ENCODE results near the gene C6orf52.

- TF ChIP-seq, protein P1, sequence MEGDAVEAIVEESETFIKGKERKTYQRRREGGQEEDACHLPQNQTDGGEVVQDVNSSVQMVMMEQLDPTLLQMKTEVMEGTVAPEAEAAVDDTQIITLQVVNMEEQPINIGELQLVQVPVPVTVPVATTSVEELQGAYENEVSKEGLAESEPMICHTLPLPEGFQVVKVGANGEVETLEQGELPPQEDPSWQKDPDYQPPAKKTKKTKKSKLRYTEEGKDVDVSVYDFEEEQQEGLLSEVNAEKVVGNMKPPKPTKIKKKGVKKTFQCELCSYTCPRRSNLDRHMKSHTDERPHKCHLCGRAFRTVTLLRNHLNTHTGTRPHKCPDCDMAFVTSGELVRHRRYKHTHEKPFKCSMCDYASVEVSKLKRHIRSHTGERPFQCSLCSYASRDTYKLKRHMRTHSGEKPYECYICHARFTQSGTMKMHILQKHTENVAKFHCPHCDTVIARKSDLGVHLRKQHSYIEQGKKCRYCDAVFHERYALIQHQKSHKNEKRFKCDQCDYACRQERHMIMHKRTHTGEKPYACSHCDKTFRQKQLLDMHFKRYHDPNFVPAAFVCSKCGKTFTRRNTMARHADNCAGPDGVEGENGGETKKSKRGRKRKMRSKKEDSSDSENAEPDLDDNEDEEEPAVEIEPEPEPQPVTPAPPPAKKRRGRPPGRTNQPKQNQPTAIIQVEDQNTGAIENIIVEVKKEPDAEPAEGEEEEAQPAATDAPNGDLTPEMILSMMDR (conservative IDR thresholded peaks at IDR 0.05), result no peak
- TF ChIP-seq EZH2 (IDR thresholded peaks at IDR 0.05; ENCODE audit: low read depth), result no peak
Measured at GRCh38 chr6:10723567-10723881, 29.1 kb upstream of the C6orf52 start.

Measured in PC-9 (cell line).